ENCODE measurements around the gene SYNE3.

GRCh38 chr14:95515080-95515489 is 1.4 kb downstream of the SYNE3 start:
- TF ChIP-seq, protein P1, sequence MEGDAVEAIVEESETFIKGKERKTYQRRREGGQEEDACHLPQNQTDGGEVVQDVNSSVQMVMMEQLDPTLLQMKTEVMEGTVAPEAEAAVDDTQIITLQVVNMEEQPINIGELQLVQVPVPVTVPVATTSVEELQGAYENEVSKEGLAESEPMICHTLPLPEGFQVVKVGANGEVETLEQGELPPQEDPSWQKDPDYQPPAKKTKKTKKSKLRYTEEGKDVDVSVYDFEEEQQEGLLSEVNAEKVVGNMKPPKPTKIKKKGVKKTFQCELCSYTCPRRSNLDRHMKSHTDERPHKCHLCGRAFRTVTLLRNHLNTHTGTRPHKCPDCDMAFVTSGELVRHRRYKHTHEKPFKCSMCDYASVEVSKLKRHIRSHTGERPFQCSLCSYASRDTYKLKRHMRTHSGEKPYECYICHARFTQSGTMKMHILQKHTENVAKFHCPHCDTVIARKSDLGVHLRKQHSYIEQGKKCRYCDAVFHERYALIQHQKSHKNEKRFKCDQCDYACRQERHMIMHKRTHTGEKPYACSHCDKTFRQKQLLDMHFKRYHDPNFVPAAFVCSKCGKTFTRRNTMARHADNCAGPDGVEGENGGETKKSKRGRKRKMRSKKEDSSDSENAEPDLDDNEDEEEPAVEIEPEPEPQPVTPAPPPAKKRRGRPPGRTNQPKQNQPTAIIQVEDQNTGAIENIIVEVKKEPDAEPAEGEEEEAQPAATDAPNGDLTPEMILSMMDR (conservative IDR thresholded peaks at IDR 0.05), result no peak
- no peak for TF ChIP-seq ZFX (IDR thresholded peaks at IDR 0.05)
